Esophagus (tissue), 2 donors: ENCODE results near the gene UBLCP1. TPM values are rescaled to one million over a fixed set of nuclear protein-coding genes. Genes with fewer than 3 reads are reported as not detected.
A peak's percentile ranks its signal among the peaks of the same experiment; 100 is the strongest.
"Not testable (repeated sequence)": the region's sequence is repeated elsewhere in the genome, so short reads cannot be mapped to it uniquely, and the experiment has no call there.

Experiments used
- H3K27ac ChIP-seq, 2 donors: one replicate each; pipeline ENCODE4 v1.5.1; 2013; ENCODE audit warnings: low read depth in 2 of 2, mild to moderate bottlenecking in 2 of 2, inconsistent platforms in 1 of 2, low read length in 1 of 2, moderate library complexity in 1 of 2
- H3K27me3 ChIP-seq, 2 donors: one replicate each; pipeline ENCODE4 v1.6.1; 2013; ENCODE audit warnings: low read length in 2 of 2, control low read depth in 1 of 2, mild to moderate bottlenecking in 1 of 2; ENCODE audit not compliant: insufficient read depth in 2 of 2, control insufficient read depth in 1 of 2
- H3K36me3 ChIP-seq, 2 donors: one replicate each; pipeline ENCODE4 v1.6.1; 2013; ENCODE audit warnings: low read length in 1 of 2; ENCODE audit not compliant: control insufficient read depth in 2 of 2, insufficient read depth in 2 of 2
- H3K4me1 ChIP-seq, 2 donors: one replicate each; pipeline ENCODE4 v1.6.1; 2013; ENCODE audit warnings: low read length in 1 of 2; ENCODE audit not compliant: control insufficient read depth in 2 of 2, insufficient read depth in 2 of 2
- H3K4me3 ChIP-seq, 2 donors: one replicate each; pipeline ENCODE4 v1.5.1; 2013; ENCODE audit warnings: low read length in 2 of 2, mild to moderate bottlenecking in 2 of 2, low read depth in 1 of 2, moderate library complexity in 1 of 2
- H3K9me3 ChIP-seq, 2 donors: one replicate each; pipeline ENCODE4 v1.6.1; 2013; ENCODE audit warnings: mild to moderate bottlenecking in 2 of 2, low read depth in 1 of 2, low read length in 1 of 2, moderate library complexity in 1 of 2; ENCODE audit not compliant: control insufficient read depth in 2 of 2, insufficient read depth in 1 of 2
- WGBS, 2 donors: extraction: QIAGEN DNeasy Blood & Tissue Kit; methylation state at CpG; one replicate each; pipeline ENCODE4 v1.1.7; 2013; 5-methylcytosine and 5-hydroxymethylcytosine counted together
- polyA plus RNA-seq, 2 donors: library from polyadenylated mRNA; stranded (reverse); fragments of 200-250 nt; gene quantifications; one replicate each; pipeline ENCODE4 v1.2.3, GENCODE V29; 2013
- donor health status: healthy with polysubstance abuse.
- donor health status: Bipolar disorder and iron deficiency.

The UBLCP1 gene
- polyA plus RNA-seq, 2 donors, result 17.7 to 19.3 TPM

- no peaks in the 10 kb centered on the region for H3K9me3 ChIP-seq
- no peak overlapping the region for H3K27ac ChIP-seq
- no peaks in the 10 kb centered on the region for H3K36me3 ChIP-seq
- WGBS, 2 donors, result 74 to 84% methylated on average over 3 of the region's 3 CpGs
- H3K4me3 ChIP-seq, result no peak overlapping the region
- H3K4me1 ChIP-seq, result no peaks in the 10 kb centered on the region
- no peaks in the 10 kb centered on the region for H3K27me3 ChIP-seq
These were observed 18.9 kb upstream of the UBLCP1 start for GRCh38 chr5:159244163-159244562.

GRCh38 chr5:159244890-159245289, 18.2 kb upstream of the UBLCP1 start:
- Histone ChIP-seq H3K27me3 (no peaks in the 10 kb centered on the region), H3K27ac (no peak overlapping the region), H3K36me3 (no peaks in the 10 kb centered on the region), H3K4me3 (no peak overlapping the region), H3K9me3 (no peaks in the 10 kb centered on the region), H3K4me1 (no peaks in the 10 kb centered on the region)

- Histone ChIP-seq H3K4me1 (no peaks in the 10 kb centered on the region), H3K9me3 (no peaks in the 10 kb centered on the region), H3K4me3 (no peak overlapping the region), H3K27ac (no peak overlapping the region), H3K27me3 (no peaks in the 10 kb centered on the region), H3K36me3 (no peaks in the 10 kb centered on the region)
- 74 to 81% methylated on average over 2 of the region's 2 CpGs for WGBS, 2 donors
These were observed 13.9 kb upstream of the UBLCP1 start for GRCh38 chr5:159249158-159249557.

GRCh38 chr5:159252195-159252594, 10.9 kb upstream of the UBLCP1 start:
- no peaks in the 10 kb centered on the region for H3K9me3 ChIP-seq
- no peaks in the 10 kb centered on the region for H3K36me3 ChIP-seq
- no peak overlapping the region for H3K4me3 ChIP-seq
- WGBS, 2 donors, result 9 to 46% methylated on average over 1 of the region's 1 CpG
- H3K27me3 ChIP-seq, result peaks cover 0 to 2% of the 10 kb centered on the region in 2 donors
- no peak overlapping the region for H3K27ac ChIP-seq
- H3K4me1 ChIP-seq, result no peaks in the 10 kb centered on the region

GRCh38 chr5:159257007-159257406, 6.1 kb upstream of the UBLCP1 start:
- no peaks in the 10 kb centered on the region for H3K4me1 ChIP-seq
- H3K4me3 ChIP-seq, result no peak overlapping the region
- H3K36me3 ChIP-seq, result no peaks in the 10 kb centered on the region
- H3K9me3 ChIP-seq, result no peaks in the 10 kb centered on the region
- peaks cover 0 to 2% of the 10 kb centered on the region in 2 donors for H3K27me3 ChIP-seq
- H3K27ac ChIP-seq, result no peak overlapping the region

- no peaks in the 10 kb centered on the region for H3K4me1 ChIP-seq
- 72 to 75% methylated on average over 6 of the region's 6 CpGs for WGBS, 2 donors
These were observed 5.3 kb upstream of the UBLCP1 start for GRCh38 chr5:159257629-159258283.

GRCh38 chr5:159258361-159258760, 4.7 kb upstream of the UBLCP1 start:
- H3K4me1 ChIP-seq, result no peaks in the 10 kb centered on the region
- no peak overlapping the region for H3K4me3 ChIP-seq
- H3K27ac ChIP-seq, result no peak overlapping the region
- WGBS, 2 donors, result 93 to 96% methylated on average over 2 of the region's 2 CpGs
- H3K36me3 ChIP-seq, result no peaks in the 10 kb centered on the region
- no peaks in the 10 kb centered on the region for H3K9me3 ChIP-seq
- H3K27me3 ChIP-seq, result peaks cover 0 to 2% of the 10 kb centered on the region in 2 donors

More at GRCh38 chr5:159257629-159258283, 5.3 kb upstream of the UBLCP1 start:
- Histone ChIP-seq H3K27ac (no peak overlapping the region), H3K9me3 (no peaks in the 10 kb centered on the region), H3K4me3 (no peak overlapping the region), H3K36me3 (no peaks in the 10 kb centered on the region), H3K27me3 (peaks cover 0 to 2% of the 10 kb centered on the region in 2 donors)

GRCh38 chr5:159260212-159260611, 2.9 kb upstream of the UBLCP1 start:
- H3K27me3 ChIP-seq, H3K4me1 ChIP-seq, H3K4me3 ChIP-seq, H3K9me3 ChIP-seq, H3K36me3 ChIP-seq, H3K27ac ChIP-seq: not testable (repeated sequence)
- WGBS, 2 donors, result 71 to 74% methylated on average over 4 of the region's 4 CpGs

GRCh38 chr5:159262472-159262858, 625 bp upstream of the UBLCP1 start:
- 18 to 19% methylated on average over 10 of the region's 10 CpGs for WGBS, 2 donors
- no peaks in the 10 kb centered on the region for H3K4me1 ChIP-seq

GRCh38 chr5:159263569-159263905, 447 bp downstream of the UBLCP1 start:
- peak overlapping the region; percentile 65 to 98 for H3K4me3 ChIP-seq
- 4 to 5% methylated on average over 10 of the region's 10 CpGs for WGBS, 2 donors
- H3K36me3 ChIP-seq, result no peaks in the 10 kb centered on the region
- H3K9me3 ChIP-seq, result no peaks in the 10 kb centered on the region
- H3K4me1 ChIP-seq, result no peaks in the 10 kb centered on the region
- peak overlapping the region; percentile 94 to 99 for H3K27ac ChIP-seq
- no peaks in the 10 kb centered on the region for H3K27me3 ChIP-seq

More at GRCh38 chr5:159262472-159262858, 625 bp upstream of the UBLCP1 start:
- H3K27ac ChIP-seq, result peak overlapping the region; percentile 94 to 99
- peak overlapping the region; percentile 65 to 98 for H3K4me3 ChIP-seq
- no peaks in the 10 kb centered on the region for H3K27me3 ChIP-seq
- H3K36me3 ChIP-seq, result no peaks in the 10 kb centered on the region
- no peaks in the 10 kb centered on the region for H3K9me3 ChIP-seq
